GM19324 (cell line): ENCODE data around the gene KCNG3.
"Not testable (repeated sequence)": the region's sequence is repeated elsewhere in the genome, so short reads cannot be mapped to it uniquely, and the experiment has no call there.

ENCODE experiments used
- ATAC-seq: cut with Tn5 transposase; IDR thresholded peaks from one replicate; pipeline ENCODE4 v1.9.1; 2021; ENCODE audit warnings: mild to moderate bottlenecking, moderate library complexity; ENCODE audit not compliant: unreplicated experiment, low FRiP score

Gene KCNG3

GRCh38 chr2:42435628-42436027 is 58.2 kb downstream of the KCNG3 start:
- ATAC-seq = no peak

- ATAC-seq = no peak
Observed at GRCh38 chr2:42430188-42430587, 63.6 kb downstream of the KCNG3 start.

GRCh38 chr2:42429352-42429751 is 64.4 kb downstream of the KCNG3 start:
- no peak for ATAC-seq

DNA sequence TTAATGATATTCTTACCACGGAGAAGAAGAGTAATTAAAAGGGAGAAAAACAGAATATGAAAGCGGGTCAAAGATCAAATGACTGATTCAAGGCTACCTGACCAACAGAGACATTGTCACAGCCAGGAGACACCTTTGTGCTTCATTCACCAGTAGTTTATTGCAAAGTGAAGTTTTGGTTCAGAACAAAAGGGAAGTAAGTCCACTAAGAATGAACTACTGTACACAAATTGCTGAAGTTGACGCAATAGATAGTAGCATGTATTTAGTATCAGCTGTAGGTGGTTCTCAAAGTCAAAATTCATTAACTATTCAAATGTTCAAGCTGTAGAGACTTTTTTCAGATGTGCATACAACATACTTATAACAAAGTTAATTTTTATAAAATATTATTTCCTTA is 68.1 kb downstream of the KCNG3 start:
- no peak for ATAC-seq

DNA sequence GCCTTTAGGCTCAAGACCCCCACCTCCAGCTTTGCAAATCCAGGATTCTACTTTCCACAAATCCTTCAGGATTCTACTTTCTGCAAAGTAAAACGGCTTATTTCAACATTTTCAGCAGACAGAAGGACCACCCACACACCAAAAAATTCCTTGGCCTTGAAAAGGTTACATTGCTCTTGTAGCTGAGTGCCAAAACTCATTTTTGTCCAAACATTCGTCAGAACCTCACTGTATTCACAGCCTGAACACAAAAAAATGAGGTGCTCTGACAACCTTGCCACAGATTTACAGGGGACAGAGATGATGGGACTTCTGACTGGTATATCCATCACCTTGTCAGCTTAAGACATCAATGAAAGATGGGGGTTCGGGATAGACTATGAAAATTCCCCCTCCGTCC is 69.7 kb downstream of the KCNG3 start:
- ATAC-seq = no peak

- ATAC-seq = no peak
Observed at GRCh38 chr2:42421601-42422239, 72.1 kb downstream of the KCNG3 start.

- ATAC-seq = no peak
Observed at GRCh38 chr2:42421157-42421485, 72.7 kb downstream of the KCNG3 start.

GRCh38 chr2:42414648-42415047 is 79.1 kb downstream of the KCNG3 start:
- ATAC-seq = no peak

DNA sequence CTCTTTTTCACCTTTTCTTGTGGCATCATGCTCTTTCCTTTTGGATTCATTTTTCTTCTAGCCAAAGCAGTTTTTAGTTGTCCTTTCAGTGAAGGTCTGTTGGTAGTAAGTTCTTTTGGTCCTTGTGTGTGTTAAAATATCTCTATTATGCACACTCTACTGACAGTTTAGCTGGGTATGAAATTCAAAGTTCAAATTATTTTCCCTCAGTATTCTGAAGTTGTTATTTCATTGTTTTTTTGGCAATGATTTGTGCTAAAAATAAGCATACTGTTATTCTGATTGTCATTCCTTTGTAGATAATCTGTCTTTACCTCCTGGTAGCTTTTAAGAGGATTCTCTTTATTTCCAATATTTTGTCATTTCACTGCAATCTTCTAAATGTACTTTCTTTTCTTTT is 79.6 kb downstream of the KCNG3 start:
- no peak for ATAC-seq

- ATAC-seq = no peak
Observed at GRCh38 chr2:42410742-42411514, 82.9 kb downstream of the KCNG3 start.

DNA sequence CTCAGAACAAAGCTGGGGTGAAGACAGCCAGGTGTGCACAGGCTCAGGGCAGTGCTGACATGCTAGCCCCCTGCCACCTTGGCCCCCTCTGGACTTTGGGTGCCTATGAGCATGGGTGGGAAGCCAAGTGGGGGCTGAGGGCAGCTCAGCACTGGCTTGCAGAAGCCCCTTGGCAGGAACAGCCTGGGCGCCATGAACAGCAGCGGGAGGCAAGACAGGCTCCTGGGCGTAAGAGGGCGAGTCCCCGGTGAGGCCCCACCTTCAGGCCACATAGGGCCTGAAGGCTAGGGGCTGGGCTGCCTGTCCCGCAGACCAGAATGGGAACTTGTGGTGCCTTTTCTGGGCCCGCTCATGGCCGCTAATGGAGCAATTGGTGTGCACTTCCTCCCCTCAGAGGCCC is 85.8 kb downstream of the KCNG3 start:
- no peak for ATAC-seq

DNA sequence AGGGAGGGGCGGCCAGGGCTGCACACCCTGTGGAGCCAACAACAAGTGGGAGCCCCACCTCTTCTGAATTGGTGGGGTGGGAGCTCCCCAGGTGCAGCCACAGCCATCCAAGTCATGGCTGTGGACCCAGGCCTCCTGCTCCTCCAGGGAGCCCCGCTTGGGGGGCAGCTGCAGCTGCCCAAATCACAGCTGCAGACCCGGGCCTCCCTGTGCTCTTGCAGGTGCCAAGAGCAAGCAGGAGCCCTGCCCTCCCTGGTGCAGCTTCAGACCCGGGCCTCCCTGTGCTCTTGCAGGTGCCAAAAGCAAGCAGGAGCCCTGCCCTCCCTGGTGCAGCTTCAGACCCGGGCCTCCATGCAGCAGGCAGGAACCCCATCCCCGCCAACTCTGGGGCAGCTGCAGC is 86.3 kb downstream of the KCNG3 start:
- no peak for ATAC-seq

DNA sequence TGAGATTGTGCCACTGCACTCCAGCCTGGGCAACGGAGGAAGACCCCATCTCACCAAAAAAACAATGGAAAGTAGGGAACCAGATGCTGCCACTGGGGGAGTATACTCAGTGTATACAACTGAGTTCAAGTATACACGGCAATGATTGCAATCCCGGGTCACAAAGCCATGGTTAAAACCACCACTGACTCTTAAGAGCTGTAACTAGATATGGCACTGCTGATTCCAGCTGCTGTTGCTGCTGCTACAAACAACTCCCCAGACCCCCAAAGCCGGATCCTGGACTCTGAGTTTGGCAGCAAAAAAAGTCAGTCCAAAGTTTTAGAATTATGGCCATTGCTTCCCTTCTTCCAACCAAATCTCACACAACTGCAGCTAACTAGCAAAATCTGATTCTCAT is 89.1 kb downstream of the KCNG3 start:
- no peak for ATAC-seq

DNA sequence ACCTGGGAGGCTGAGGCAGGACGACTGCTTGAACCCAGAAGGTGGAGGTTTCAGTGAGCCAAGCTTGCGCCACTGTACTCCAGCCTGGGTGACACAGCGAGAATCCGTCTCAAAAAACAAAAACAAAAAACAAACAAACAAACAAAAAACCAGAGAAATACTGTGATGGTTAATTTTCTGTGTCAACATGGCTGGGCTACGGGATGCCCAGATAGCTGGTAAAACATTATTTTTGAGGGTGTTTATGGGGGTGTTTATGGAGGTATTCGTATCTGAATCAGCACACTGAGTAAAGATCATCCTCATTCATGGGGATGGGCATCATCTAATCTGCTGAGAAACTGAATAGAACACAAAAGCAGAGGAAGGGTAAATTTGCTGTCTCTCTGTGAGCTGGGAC is 92.0 kb downstream of the KCNG3 start:
- no peak for ATAC-seq

- not testable (repeated sequence) for ATAC-seq
Observed at GRCh38 chr2:42398052-42398451, 95.7 kb downstream of the KCNG3 start.

- ATAC-seq = not testable (repeated sequence)
Observed at GRCh38 chr2:42393320-42393719, 100.5 kb downstream of the KCNG3 start.

DNA sequence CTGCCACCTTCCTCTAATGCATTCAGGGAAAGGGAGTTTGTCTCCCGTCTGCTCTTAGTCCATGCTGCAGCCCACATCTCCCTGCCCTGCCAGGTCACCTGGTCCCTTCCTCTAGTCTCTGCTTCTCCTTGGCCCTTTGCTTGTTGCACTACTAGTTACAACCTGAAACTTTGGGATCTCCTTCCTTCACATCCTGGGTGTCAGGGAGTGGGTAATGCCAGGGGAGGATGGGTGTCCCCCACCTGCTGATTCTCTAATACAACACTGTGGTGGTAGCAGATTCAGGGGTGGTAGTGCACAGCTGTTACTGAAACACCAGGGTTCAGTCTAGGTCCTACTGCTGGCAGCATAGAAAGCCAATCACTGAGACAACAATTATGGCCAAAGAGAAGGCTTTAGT is 101.6 kb downstream of the KCNG3 start:
- ATAC-seq = no peak
